ENCODE results near the gene SH3PXD2B.
"Not testable (repeated sequence)": the region's sequence is repeated elsewhere in the genome, so short reads cannot be mapped to it uniquely, and the experiment has no call there.

SH3PXD2B gene

DNA sequence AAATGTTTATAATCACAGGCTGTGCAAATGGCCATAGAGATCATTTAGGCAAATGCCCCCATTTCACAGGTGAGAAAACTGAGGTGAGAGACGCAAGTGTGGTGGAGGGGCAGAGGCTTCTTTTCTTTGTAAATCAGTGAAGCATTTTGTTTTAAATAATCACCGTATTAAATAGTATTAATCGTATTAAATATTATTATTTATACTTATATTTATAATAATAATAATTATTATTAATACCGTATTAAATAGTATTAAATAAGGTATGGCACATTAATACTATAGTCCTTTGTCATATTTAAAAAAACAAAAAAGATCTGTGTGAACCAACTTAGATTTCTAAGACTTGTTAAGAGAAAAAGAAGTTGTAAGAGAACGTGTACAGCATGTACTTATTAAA is 32.6 kb upstream of the SH3PXD2B start:
- no peak for DNase-seq (ENCODE audit: low read depth)
- H3K4me3 ChIP-seq (ENCODE audit: low read depth, low read length): no peak overlapping the region

DNA sequence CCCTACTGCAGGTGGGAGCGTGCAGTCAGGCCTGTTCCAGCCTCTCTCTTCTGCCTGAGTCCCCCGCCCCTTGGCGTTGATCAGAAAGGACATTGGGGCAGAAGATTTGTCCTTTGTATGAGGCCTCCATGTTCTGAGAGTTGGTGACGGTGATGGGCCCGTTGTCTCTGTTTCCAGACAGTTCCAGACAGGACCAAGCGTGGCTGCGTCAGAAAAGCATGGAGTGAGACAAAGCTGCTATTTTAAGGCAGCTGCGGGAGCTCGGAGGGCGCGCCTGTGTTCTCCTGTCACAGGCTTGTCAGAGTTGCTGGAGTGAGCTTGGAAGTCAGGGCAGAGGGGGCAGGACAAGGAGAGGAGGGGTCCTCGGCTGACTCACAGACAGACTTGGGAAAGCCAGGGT is 32.1 kb upstream of the SH3PXD2B start:
- DNase-seq (ENCODE audit: low read depth): no peak

DNA sequence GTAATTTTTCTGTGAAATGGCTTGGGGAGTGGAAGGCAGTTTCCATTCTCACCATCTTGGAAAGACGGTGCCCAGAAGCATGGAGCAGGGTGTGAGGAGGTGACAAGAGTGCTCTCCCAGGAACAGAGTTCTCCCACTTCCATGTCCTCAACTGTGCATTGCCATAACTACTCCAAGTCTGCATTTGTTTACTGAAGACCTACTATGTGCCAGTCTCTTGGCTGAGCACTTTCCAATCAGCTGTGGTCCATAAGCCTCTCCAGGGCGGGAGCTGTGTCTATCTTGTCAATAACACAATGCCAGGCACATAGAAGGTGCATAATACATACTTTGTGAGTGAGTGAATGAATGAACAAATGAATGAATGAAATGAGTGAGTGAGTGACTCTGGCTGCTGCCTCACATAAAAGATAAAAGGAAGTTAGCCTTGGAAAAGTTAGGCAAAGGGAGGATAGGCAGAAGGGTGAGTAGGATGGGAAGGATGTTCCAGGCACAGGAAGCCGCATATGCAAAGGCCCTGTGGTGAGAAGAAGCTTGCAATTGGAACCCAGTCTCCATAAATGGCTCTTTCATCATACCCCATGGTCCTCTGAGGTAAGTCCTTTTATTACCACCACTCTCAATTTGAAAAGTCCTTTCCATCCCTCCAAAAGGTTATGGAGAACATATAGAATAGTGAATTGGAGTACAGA is 31.3 kb upstream of the SH3PXD2B start:
- DNase-seq (ENCODE audit: low read depth): no peak
- no peak overlapping the region for H3K4me3 ChIP-seq (ENCODE audit: low read depth, low read length)

More for the DNA sequence above, 32.1 kb upstream of the SH3PXD2B start:
- H3K4me3 ChIP-seq (ENCODE audit: low read depth, low read length): no peak overlapping the region

DNA sequence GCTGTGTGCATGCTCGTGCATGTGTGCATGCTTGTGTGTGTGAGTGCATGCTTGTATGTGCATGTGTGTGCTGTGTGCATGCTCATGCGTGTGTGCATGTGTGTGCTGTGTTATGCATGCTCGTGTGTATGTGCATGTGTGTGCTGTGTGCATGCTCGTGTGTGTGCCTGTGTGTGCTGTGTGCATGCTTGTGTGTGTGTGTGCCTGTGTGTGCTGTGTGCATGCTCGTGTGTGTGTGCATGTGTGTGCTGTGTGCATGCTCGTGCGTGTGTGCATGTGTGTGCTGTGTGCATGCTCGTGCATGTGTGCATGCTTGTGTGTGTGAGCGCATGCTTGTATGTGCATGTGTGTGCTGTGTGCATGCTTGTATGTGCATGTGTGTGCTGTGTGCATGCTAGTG is 30.3 kb upstream of the SH3PXD2B start:
- H3K4me3 ChIP-seq (ENCODE audit: low read depth, low read length): no peak overlapping the region
- DNase-seq (ENCODE audit: low read depth): no peak

DNA sequence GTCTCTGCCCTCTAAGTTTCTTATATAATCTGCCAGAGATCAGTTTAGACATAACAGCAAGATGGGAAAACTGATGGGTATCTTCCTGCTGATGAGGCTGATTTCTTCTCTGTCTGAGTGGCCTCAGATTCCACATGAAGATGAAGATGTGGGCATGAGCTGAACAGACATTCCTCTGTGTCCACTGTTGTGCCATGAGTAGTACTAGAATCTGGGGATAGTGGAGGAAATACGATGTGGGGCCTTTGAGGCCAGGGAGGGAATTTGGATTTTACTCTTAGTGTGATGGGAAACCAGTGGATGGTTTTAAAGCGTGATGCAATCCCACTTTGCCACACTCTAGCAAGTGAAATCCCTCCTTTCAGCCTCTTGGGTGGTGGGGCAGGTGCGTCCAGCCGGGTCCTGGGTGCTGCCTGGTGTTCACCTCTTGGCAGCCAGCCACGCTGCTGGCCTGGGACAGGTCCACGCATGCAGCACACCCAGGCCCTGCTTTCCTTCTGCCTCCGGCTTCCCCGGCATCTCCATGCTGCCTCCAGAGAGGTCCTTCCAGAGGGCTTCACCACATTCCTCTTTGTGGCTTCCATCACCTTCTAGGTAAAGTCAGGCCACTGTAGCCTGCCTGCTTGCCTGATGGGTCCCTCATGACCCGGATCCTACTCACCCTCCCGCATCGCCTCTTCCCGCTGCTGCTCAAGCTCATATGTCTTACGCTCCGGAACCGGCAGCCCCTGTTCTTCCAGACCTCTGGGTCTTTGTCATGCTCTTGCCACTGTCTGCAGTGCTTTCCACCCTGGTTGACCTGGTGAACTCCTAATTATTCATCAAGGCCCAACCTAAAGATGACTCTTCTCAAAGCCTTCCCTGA is 28.1 kb upstream of the SH3PXD2B start:
- DNase-seq (ENCODE audit: low read depth): no peak
- H3K4me3 ChIP-seq (ENCODE audit: low read depth, low read length): no peak overlapping the region

DNA sequence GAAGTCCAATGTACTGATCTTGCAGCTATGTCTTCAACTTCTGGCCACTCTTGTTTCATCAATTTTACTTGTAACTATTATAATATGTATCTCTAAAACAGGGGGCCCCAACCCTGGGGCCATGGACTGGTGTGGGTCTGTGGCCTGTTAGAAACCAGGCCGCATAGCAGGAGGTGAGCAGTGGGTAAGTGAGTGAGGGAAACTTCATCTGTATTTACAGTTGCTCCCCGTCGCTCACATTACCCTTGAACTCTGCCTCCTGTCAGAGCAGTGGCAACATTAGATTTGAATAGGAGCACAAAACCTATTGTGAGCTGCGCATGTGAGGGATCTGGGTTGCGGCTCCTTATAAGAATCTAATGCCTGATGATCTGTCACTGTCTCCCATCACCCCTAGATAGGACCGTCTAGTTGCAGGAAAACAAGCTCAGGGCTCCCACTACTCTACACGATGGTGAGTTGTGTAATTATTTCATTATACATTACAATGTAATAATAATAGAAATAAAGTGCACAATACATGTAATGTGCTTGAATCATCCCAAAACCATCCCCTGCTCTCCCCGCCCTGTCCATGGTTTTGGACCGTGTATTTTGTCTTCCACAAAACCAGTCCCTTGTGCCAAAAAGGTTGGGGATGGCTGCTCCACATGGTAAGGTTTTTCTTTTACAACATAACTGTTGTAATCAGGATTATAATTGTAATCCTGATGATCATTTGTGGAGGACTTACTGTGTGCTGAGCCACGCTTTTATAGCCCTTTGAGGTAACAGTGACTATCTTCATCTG is 26.9 kb upstream of the SH3PXD2B start:
- H3K4me3 ChIP-seq (ENCODE audit: low read depth, low read length): no peak overlapping the region
- DNase-seq (ENCODE audit: low read depth): no peak

DNA sequence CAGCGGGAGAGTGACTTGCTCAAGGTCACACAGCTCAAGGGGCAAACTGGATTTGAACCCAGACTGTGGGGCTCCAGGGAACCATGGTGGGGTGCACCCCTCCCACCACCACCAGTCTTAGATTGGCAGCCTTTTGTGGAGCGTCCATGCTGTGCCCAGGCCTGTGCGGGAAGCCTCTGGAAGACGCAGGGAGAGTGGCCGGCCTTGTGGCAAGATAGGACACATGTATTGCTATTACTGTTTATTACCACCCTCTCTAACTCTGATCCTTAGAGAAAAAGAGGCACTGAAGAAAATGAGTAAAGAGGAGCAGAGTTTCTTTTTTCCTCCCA is 25.4 kb upstream of the SH3PXD2B start:
- no peak overlapping the region for H3K4me3 ChIP-seq (ENCODE audit: low read depth, low read length)
- no peak for DNase-seq (ENCODE audit: low read depth)

DNA sequence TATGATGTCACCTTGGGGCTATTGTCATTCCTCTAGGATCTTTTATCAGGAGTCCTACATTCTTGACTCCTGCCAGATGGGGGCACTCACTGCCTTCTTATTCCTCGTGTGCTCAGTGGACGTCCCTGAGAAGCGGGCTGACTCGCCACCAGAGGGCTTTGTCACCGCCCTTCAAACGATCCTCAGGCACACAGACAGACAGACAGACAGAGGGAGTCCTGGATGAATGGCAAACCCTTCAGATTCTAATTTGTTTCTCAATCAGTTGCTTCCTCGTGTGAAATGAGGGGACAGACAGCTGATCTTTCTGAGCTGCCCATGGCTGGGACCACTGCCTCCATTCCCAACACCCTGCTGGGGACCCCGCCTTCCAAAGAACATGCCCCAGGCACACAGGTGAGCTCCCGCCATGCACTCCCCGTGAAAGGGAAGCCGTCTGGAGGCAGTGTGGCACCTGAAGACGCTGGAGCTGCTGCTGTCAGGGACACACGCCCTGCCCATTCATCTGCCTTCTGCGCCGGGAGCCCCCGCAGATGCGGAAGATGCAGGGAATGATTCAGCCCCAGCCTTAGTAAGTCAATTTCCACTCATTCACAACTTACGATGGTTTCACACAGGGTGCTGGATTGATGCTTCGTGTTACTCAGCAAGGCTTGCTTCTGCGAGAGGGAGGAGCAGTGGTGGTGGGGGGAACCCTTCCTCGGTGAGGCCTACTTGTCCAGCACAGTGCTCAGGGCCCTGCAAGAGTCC is 24.9 kb upstream of the SH3PXD2B start:
- peak; percentile 51 for DNase-seq (ENCODE audit: low read depth)
- H3K4me3 ChIP-seq (ENCODE audit: low read depth, low read length): no peak overlapping the region

DNA sequence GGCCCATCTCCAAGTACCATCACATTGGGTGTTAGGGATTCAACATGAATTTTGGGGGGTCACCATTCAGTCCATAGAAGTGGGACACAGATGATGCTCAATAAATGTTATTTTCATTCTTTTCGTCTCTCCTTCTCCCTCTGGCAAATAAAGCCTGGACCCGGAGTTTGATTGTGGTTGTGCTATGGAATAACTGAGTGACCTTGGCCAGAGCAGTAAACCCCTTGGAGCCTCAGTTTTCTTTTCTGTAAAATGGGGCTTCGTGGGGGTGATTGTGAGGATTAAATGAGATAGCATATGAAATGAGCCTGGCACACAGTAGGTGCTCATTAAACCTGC is 24.3 kb upstream of the SH3PXD2B start:
- not testable (repeated sequence) for H3K4me3 ChIP-seq (ENCODE audit: low read depth, low read length); DNase-seq (ENCODE audit: low read depth)

DNA sequence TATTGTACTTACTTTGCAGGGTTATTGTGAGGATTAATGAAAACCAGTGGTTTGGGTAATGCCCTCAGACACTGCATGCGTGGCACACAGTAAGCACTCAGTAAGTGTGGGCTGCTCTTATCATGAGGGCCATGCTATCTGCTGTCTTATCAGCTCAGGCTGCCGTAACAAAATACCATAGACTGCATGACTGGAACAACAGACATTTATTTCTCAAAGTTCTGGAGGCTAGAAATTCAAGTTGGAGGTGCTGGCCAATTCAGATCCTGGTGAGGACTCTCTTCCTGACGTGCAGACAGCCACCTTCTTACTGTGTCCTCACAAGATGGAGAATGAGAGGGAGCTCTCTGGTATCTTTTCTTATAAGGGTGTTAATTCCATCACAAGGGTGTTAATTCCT is 23.9 kb upstream of the SH3PXD2B start:
- DNase-seq (ENCODE audit: low read depth): no peak

DNA sequence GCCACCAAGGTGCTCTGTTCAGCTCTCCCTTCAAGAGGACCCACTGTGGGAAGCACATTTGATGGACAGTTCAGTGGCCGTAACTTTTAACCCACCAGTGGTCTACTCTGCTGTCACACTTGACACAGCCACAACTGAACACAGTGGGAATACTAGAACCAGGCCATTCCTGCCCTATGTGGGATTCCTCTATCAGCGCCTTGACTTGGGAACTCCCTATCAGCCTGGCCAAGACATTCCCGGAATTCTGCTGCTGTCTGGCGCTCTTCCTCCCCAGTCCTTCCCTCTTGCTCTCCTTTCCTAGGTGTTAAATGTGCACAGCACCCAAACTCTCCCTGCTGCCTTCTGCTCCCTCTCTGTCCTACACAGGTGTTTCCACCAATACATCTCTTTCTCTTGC is 23.1 kb upstream of the SH3PXD2B start:
- no peak for DNase-seq (ENCODE audit: low read depth)
- no peak overlapping the region for H3K4me3 ChIP-seq (ENCODE audit: low read depth, low read length)

More for the DNA sequence above, 23.9 kb upstream of the SH3PXD2B start:
- no peak overlapping the region for H3K4me3 ChIP-seq (ENCODE audit: low read depth, low read length)

DNA sequence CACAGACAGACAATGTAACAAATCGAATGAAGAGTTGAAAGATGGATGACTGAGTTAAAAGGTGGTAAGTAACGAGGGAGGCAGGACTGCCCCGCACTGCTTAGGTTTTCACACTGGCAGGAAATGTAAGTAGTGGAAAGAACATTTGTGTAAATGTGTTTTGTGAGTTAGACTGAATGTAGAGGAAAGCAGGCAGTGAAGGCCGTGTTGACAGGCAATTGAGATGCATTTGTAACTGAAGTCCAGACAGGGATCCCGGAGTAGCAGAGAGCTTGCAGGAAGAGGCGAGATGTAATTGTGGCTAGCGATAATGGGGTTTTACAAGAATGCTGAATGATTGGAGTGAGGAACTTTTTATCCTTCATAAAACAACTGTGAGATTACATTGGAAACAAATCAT is 20.0 kb upstream of the SH3PXD2B start:
- no peak overlapping the region for H3K4me3 ChIP-seq (ENCODE audit: low read depth, low read length)
- DNase-seq (ENCODE audit: low read depth): no peak

DNA sequence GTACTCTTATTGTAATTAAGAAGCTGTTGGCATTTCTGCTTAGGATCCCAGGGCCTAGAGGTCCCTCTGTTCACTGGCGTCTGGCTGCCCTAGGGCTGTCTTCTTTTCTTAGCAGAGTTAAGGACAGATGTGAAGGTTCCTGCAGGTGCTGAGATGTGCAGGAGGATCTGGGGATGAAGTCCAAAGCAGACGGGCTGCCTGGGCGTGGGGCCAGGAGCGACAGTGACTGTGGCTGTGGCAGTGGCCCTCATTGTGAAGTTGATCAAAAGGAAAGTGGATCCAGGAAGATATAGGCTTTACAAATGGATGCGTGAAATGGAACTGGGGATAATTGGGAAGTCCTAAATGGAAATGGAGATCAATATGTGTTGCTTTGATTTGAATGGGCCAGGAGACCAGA is 19.1 kb upstream of the SH3PXD2B start:
- no peak overlapping the region for H3K4me3 ChIP-seq (ENCODE audit: low read depth, low read length)
- DNase-seq (ENCODE audit: low read depth): no peak

DNA sequence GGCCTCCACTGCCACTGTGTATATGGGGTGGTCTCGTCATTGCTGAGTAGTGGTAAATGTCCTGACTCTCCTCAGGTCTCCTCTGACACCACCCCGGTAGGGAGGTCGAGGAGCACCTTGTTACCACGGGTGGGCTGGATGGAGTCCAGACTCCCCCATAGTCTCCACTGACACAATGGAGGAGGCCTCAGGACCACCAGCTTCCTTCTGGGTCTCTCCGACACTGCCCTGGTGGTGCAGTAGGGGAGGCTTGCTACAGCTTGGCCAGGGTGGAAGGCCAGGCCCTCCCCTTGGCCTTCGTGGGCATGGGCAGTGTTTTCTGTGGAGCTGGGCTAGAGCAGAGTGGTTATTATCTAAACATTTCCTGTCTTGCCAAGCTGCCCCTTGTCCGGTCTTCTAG is 15.4 kb upstream of the SH3PXD2B start:
- no peak for DNase-seq (ENCODE audit: low read depth)
- no peak overlapping the region for H3K4me3 ChIP-seq (ENCODE audit: low read depth, low read length)

DNA sequence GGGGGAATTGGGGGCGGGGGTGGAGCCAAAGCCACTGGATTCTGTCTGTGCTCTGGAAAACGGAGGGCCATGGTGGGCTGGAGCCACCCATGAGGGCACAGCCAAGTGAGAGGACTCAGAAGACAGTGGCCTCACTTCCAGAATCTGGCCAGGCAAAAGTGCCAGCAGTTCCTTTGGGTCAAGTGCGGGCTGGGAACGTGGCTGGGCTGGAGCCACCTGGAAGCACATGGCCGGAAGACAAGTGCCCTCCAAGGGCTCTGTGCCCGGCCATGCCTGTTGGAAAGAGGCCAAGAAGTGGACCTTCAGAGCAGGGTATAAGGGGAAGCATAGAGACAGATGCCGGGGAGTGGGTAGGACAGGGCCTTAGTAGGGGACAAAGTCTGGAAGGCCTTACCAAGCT is 11.7 kb upstream of the SH3PXD2B start:
- DNase-seq (ENCODE audit: low read depth): no peak
- no peak overlapping the region for H3K4me3 ChIP-seq (ENCODE audit: low read depth, low read length)

DNA sequence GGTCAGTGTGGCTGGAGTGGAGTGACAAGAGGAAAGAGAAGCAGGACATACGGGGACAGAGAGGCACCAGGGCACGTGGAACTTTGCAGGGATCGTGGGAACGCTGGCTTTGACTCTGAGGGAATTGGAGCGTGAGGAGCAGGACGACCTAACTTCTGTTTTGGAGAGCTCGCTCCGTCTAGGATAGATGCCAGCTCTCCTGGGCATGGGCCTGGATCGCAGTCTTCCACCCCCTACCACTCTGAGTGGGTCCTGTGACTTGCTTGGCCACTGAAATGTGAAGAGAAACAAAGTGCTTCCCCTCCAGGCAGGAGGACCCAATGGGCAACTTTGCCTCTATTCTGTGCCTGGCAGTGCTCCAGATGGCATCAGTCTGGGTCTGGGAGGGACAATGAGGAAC is 8.7 kb upstream of the SH3PXD2B start:
- no peak overlapping the region for H3K4me3 ChIP-seq (ENCODE audit: low read depth, low read length)
- no peak for DNase-seq (ENCODE audit: low read depth)

DNA sequence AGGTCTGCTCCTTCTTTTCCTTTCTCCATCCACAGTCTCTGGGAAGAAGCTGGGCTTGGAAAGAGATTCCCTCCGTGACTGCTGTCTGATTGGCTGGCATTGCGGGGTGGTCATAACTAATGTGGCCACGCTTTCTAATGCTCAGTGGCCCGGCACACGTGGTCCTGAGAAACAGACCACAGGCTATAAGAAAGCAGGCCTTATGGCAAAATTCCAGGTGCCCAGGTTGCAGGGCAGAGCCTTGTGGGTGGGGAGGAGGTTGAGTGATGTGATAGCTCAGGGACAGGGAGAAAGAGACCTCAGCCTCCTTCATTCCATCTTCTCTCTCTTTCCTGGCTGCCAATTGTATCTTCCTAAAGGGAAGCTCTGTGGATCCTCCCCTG is 5.4 kb upstream of the SH3PXD2B start:
- H3K4me3 ChIP-seq (ENCODE audit: low read depth, low read length): no peak overlapping the region
- DNase-seq (ENCODE audit: low read depth): no peak

DNA sequence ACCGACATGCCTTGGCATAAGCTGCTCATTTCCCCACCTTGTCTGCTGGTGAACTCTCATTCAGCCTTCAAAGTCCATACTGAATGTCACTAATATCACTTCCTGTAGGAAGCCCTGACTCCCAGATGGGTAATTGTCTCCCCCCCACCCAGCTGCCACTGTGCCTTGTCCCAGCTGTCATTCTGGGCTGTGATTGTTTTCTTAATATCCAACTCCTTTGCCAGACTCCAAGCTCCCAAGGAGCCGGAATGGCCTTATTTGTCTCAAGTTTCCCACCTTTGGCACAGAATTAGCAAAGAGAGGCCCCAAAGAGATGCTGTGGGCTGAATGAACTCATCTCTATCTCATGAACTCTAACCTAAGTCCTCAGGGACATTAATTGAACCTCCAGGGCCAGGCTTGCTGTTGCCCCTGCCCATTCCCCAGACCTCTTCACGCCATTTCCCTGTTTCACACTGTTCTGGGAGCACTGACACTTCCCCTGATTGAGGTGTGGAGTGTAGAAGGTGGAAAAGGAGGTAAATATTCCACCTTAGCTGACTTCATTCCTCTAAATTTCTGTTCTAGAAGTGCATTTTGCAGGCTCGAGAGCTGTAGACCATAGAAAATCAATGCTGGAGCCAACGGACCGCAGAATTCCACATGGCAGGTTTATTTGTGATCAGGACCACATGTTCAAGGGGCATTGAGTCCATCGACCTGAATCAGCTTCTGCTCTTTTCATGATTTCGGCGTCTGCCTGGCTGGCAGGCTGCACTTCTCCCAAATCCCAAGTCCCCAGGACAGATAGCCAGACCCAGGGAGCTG is 4.9 kb upstream of the SH3PXD2B start:
- no peak for DNase-seq (ENCODE audit: low read depth)
- no peak overlapping the region for H3K4me3 ChIP-seq (ENCODE audit: low read depth, low read length)

DNA sequence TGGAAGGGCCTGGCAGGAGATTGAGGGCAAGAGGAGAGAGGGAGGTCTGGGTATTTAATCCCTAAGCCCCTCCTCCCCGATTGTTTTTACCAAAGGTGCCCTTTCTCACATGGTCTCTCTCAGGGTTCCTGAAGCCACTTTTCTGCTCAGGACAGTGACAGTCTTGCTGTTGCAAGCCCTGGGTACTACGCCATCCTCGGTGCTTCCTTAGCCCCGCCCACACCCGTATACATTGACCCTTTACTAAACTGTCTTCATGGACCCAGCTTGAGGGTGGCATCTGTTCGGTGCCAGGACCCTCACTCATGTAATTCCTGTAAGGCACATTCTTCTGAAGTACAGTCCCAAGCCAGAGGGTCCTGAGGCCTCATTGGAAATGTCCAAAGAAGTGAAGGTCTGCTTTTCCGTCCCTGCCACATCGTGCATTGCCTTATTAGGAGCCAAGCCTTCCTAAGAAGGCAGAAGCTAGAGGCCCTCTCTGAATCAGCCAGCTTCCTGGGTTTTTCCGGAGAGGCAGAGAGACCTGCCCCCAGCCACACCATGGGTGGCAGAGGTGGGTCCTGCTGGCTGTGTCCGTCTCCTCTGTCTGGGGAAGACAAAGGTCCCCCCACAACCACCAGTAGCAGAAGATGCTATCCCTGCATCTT is 1.9 kb upstream of the SH3PXD2B start:
- H3K4me3 ChIP-seq (ENCODE audit: low read depth, low read length): no peak overlapping the region

More for the DNA sequence above, 1.9 kb upstream of the SH3PXD2B start:
- DNase-seq (ENCODE audit: low read depth): no peak
